AG09319 (cell line): ENCODE data around the gene GPR156.

Source experiments
- DNase-seq: peaks from one replicate; pipeline ENCODE4 v3.0.0-alpha.2; 2010; ENCODE audit warnings: low read depth; ENCODE audit errors: extremely low read depth
- TF ChIP-seq, protein P1 (sequence below): IDR thresholded peaks from 2 replicates; pipeline ENCODE4 v1.5.1; 2011; ENCODE audit warnings: low read depth, mild to moderate bottlenecking, inconsistent platforms, low read length, moderate library complexity

GPR156 gene

DNA sequence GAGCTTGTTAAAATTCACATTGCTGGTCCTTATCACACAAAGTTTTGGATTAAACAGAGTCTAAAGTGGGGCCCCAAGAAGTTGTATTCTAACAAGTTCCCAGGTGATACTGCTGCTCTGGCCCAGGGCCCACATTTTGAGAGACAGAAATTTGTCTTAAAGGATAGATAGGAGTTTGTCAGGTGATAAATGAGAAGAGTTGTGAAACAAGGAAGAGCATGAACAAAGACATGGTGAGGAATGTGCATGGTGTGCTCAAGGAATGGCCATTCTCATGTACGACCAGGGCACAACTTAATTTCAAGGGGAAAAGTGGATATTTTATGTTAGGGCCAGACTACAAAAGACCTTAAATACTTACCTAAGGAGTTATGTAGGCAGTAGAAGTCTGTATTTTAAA lies 75.6 kb downstream of the GPR156 start:
- TF ChIP-seq, protein P1, sequence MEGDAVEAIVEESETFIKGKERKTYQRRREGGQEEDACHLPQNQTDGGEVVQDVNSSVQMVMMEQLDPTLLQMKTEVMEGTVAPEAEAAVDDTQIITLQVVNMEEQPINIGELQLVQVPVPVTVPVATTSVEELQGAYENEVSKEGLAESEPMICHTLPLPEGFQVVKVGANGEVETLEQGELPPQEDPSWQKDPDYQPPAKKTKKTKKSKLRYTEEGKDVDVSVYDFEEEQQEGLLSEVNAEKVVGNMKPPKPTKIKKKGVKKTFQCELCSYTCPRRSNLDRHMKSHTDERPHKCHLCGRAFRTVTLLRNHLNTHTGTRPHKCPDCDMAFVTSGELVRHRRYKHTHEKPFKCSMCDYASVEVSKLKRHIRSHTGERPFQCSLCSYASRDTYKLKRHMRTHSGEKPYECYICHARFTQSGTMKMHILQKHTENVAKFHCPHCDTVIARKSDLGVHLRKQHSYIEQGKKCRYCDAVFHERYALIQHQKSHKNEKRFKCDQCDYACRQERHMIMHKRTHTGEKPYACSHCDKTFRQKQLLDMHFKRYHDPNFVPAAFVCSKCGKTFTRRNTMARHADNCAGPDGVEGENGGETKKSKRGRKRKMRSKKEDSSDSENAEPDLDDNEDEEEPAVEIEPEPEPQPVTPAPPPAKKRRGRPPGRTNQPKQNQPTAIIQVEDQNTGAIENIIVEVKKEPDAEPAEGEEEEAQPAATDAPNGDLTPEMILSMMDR = no peak

GRCh38 chr3:120204338-120204737 lies 80.7 kb downstream of the GPR156 start:
- TF ChIP-seq, protein P1 = no peak
- DNase-seq = no peak

More for the DNA sequence above, 75.6 kb downstream of the GPR156 start:
- no peak for DNase-seq

GRCh38 chr3:120203621-120204020 lies 81.4 kb downstream of the GPR156 start:
- TF ChIP-seq, protein P1 = no peak
- DNase-seq = no peak

DNA sequence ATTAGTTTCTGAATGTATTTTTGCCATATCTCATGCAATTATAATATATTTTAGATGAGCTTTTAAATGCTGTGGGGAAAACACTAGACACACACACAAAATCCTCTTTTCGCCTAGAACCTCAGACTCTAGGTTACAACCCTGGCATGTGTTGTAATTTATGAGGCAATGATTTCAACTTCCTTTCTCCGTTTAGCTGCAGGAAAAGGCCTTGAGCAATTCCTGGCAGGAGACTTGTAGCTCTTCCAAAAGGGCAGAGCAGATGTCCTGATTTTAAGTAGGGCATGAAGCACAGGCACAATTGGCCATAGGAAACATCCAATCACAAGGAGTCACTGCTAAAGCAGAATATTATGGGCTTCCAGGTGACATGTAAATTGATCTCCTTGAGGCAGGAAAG lies 82.0 kb downstream of the GPR156 start:
- TF ChIP-seq, protein P1 = no peak
- peak; percentile 73 for DNase-seq

DNA sequence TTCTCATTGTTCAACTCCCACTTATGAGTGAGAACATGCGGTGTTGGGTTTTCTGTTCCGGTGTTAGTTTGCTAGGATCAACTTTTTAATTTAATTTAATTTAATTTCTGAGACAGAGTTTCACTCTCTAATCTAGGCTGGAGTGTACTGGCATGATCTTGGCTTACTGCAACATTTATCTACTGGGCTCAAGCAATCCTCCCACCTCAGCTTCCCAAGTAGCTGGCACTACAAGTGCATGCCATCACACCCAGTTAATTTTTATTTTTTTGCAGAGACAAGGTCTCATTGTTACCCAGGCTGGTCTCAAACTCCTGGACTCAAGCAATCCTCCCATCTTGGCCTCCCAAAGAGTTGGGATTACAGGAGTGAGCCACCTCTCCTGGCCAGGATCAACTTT lies 82.7 kb downstream of the GPR156 start:
- TF ChIP-seq, protein P1 = no peak
- DNase-seq = no peak

- TF ChIP-seq, protein P1 = no peak
- no peak for DNase-seq
These were observed 84.4 kb downstream of the GPR156 start for GRCh38 chr3:120200493-120201235.

DNA sequence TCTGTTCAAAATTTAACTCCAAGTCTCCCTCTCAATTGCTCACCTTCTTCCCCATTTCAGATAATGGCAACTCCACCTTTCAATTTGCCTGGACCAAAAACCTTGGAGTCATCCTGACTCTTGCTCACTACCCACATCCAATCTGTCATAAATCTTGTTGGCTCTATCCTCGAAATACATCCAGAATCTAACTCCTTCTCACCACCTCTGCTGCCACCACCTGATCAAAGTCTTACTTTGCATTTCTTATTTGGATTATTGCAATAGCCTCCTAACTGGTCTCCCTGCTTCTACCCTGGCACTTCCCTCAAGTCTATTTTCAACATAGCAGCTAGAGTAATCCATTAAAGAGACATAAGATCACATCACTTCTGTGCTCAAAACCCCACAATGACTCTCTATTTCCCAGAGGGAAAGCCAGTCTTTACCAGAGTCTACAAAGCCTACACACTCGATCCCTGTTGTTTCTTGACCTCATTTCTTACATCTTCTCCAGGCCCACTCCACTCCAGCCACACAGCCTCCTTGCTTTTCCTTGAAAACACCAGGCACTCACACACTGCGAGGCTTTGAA lies 86.6 kb downstream of the GPR156 start:
- no peak for DNase-seq

More for the DNA sequence above, 86.6 kb downstream of the GPR156 start:
- TF ChIP-seq, protein P1 = peak; percentile 29
